ENCODE data around the gene PKP1.

Gene PKP1

GRCh38 chr1:201376464-201377374, 93.4 kb downstream of the PKP1 start:
- peak; percentile 64 for ATAC-seq
- no peak for TF ChIP-seq TCF4 (CRISPR knock-in tag; IDR thresholded peaks at IDR 0.05; ENCODE audit: borderline replicate concordance)
- no peak for TF ChIP-seq ZC3H10 (CRISPR knock-in tag; IDR thresholded peaks at IDR 0.05)
- no peak for TF ChIP-seq ZNF565 (CRISPR knock-in tag; conservative IDR thresholded peaks at IDR 0.05; ENCODE audit: low read depth)
- TF ChIP-seq BACH2 (CRISPR knock-in tag; IDR thresholded peaks at IDR 0.05; ENCODE audit: borderline replicate concordance): no peak
- no peak for TF ChIP-seq GLIS3 (CRISPR knock-in tag; IDR thresholded peaks at IDR 0.05)
- no peak for TF ChIP-seq ZFP30 (CRISPR knock-in tag; IDR thresholded peaks at IDR 0.05)
- TF ChIP-seq, protein P1, sequence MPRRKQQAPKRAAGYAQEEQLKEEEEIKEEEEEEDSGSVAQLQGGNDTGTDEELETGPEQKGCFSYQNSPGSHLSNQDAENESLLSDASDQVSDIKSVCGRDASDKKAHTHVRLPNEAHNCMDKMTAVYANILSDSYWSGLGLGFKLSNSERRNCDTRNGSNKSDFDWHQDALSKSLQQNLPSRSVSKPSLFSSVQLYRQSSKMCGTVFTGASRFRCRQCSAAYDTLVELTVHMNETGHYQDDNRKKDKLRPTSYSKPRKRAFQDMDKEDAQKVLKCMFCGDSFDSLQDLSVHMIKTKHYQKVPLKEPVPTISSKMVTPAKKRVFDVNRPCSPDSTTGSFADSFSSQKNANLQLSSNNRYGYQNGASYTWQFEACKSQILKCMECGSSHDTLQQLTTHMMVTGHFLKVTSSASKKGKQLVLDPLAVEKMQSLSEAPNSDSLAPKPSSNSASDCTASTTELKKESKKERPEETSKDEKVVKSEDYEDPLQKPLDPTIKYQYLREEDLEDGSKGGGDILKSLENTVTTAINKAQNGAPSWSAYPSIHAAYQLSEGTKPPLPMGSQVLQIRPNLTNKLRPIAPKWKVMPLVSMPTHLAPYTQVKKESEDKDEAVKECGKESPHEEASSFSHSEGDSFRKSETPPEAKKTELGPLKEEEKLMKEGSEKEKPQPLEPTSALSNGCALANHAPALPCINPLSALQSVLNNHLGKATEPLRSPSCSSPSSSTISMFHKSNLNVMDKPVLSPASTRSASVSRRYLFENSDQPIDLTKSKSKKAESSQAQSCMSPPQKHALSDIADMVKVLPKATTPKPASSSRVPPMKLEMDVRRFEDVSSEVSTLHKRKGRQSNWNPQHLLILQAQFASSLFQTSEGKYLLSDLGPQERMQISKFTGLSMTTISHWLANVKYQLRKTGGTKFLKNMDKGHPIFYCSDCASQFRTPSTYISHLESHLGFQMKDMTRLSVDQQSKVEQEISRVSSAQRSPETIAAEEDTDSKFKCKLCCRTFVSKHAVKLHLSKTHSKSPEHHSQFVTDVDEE (CRISPR knock-in tag; IDR thresholded peaks at IDR 0.05): no peak
- no peak for TF ChIP-seq ESRRG (CRISPR knock-in tag; IDR thresholded peaks at IDR 0.05)
- TF ChIP-seq RARB (CRISPR knock-in tag; IDR thresholded peaks at IDR 0.05): no peak
- TF ChIP-seq, protein P2, sequence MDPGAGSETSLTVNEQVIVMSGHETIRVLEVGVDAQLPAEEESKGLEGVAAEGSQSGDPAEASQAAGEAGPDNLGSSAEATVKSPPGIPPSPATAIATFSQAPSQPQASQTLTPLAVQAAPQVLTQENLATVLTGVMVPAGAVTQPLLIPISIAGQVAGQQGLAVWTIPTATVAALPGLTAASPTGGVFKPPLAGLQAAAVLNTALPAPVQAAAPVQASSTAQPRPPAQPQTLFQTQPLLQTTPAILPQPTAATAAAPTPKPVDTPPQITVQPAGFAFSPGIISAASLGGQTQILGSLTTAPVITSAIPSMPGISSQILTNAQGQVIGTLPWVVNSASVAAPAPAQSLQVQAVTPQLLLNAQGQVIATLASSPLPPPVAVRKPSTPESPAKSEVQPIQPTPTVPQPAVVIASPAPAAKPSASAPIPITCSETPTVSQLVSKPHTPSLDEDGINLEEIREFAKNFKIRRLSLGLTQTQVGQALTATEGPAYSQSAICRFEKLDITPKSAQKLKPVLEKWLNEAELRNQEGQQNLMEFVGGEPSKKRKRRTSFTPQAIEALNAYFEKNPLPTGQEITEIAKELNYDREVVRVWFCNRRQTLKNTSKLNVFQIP (CRISPR knock-in tag; IDR thresholded peaks at IDR 0.05; ENCODE audit: borderline replicate concordance, low read depth): no peak
- TF ChIP-seq, protein P3, sequence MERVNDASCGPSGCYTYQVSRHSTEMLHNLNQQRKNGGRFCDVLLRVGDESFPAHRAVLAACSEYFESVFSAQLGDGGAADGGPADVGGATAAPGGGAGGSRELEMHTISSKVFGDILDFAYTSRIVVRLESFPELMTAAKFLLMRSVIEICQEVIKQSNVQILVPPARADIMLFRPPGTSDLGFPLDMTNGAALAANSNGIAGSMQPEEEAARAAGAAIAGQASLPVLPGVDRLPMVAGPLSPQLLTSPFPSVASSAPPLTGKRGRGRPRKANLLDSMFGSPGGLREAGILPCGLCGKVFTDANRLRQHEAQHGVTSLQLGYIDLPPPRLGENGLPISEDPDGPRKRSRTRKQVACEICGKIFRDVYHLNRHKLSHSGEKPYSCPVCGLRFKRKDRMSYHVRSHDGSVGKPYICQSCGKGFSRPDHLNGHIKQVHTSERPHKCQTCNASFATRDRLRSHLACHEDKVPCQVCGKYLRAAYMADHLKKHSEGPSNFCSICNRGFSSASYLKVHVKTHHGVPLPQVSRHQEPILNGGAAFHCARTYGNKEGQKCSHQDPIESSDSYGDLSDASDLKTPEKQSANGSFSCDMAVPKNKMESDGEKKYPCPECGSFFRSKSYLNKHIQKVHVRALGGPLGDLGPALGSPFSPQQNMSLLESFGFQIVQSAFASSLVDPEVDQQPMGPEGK (CRISPR knock-in tag; IDR thresholded peaks at IDR 0.05; ENCODE audit: borderline replicate concordance): no peak
- TF ChIP-seq ZFP3 (CRISPR knock-in tag; IDR thresholded peaks at IDR 0.05): no peak
- no peak for TF ChIP-seq TOX (CRISPR knock-in tag; IDR thresholded peaks at IDR 0.05; ENCODE audit: borderline replicate concordance)
- no peak for TF ChIP-seq PPARA (CRISPR knock-in tag; IDR thresholded peaks at IDR 0.05; ENCODE audit: borderline replicate concordance)
- TF ChIP-seq, protein P4, sequence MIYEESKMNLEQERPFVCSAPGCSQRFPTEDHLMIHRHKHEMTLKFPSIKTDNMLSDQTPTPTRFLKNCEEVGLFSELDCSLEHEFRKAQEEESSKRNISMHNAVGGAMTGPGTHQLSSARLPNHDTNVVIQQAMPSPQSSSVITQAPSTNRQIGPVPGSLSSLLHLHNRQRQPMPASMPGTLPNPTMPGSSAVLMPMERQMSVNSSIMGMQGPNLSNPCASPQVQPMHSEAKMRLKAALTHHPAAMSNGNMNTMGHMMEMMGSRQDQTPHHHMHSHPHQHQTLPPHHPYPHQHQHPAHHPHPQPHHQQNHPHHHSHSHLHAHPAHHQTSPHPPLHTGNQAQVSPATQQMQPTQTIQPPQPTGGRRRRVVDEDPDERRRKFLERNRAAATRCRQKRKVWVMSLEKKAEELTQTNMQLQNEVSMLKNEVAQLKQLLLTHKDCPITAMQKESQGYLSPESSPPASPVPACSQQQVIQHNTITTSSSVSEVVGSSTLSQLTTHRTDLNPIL (CRISPR knock-in tag; IDR thresholded peaks at IDR 0.05; ENCODE audit: low read depth): no peak
- no peak for TF ChIP-seq CSRNP3 (CRISPR knock-in tag; IDR thresholded peaks at IDR 0.05)
- no peak for TF ChIP-seq ISL1 (CRISPR knock-in tag; IDR thresholded peaks at IDR 0.05)
- TF ChIP-seq ZNF8 (CRISPR knock-in tag; IDR thresholded peaks at IDR 0.05): no peak
- no peak for TF ChIP-seq ZNF70 (CRISPR knock-in tag; IDR thresholded peaks at IDR 0.05)

DNA sequence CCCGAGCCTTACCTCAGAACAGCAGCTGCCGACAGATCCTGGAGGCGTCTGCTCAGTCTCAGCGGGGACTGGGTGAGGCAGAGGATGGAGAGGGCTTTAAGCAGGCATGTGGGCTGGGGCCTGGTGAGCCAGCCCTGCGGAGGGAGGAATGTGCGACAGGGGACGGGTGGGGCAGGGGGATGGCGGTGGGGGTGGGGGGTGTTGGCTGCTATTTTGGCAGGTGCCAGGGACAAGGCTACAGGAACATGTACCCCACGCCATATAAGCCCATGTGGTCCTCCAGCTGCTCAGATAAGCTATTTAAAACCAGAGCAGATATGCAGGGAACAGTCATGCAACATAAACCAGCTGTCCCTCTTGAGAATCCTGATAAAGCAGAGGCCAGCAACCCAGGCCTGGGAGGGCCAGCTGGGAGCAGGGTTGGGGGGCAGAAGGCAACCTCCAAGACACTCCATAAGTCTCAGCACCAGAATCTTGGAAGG, 94.3 kb downstream of the PKP1 start, which contains the start of gene TNNT2:
TSS of gene TNNT2 (minus strand) at position 70 of the 482 bp plus-strand sequence. CDS start 4,426 bp downstream, outside the sequence.
- ATAC-seq: peak; percentile 7; the same call in 1 of the 3 replicates
- TF ChIP-seq, protein P3 (CRISPR knock-in tag; IDR thresholded peaks at IDR 0.05; ENCODE audit: borderline replicate concordance): no peak
- TF ChIP-seq TCF4 (CRISPR knock-in tag; IDR thresholded peaks at IDR 0.05; ENCODE audit: borderline replicate concordance): peak; percentile 32; the same call in 1 of the 2 replicates

All from SK-N-SH treated with all-trans-retinoic acid at 6 μM for 48 hours (cell line).